MCF 10A (cell line): ENCODE measurements around the gene LETM1. TPM values are rescaled to one million over a fixed set of nuclear protein-coding genes. Genes with fewer than 3 reads are reported as not detected.

Experiments used
- BruUV-seq: library from RNA; stranded (reverse); fragments of 400-500 nt; replicated peaks from 2 replicates; lab custom pipeline; 2021; lab: Mats Ljungman, UMichigan
- CTCF ChIA-PET: fragments of 300-600 bp; sonication (Branson Sonifier 250); formaldehyde crosslinking; extraction: SDS; loops from one replicate; lab custom pipeline; 2021; ENCODE audit warnings: antibody characterized with exemption, inconsistent platforms; lab: Yijun Ruan, JAX
- POLR2A ChIA-PET: fragments of 300-600, 350-650 bp; sonication (Branson Sonifier 250); formaldehyde crosslinking; extraction: SDS; loops from one replicate; lab custom pipeline; 2020; ENCODE audit warnings: antibody characterized with exemption, inconsistent platforms; lab: Yijun Ruan, JAX
- DNase-seq: peaks from one replicate; pipeline ENCODE4 v3.0.0-alpha.2; 2018; ENCODE audit not compliant: unreplicated experiment
- H3K27ac Mint-ChIP-seq: one replicate; pipeline ENCODE4 v1.8.0; 2022; ENCODE audit warnings: mild to moderate bottlenecking, low read depth, mixed read lengths; ENCODE audit not compliant: unreplicated experiment
- H3K27me3 Mint-ChIP-seq: one replicate; pipeline ENCODE4 v1.8.0; 2022; ENCODE audit warnings: mixed read lengths; ENCODE audit not compliant: insufficient read depth, unreplicated experiment
- H3K36me3 Mint-ChIP-seq: one replicate; pipeline ENCODE4 v1.8.0; 2022; ENCODE audit warnings: mild to moderate bottlenecking, moderate library complexity, mixed read lengths; ENCODE audit not compliant: insufficient read depth, unreplicated experiment
- H3K4me1 Mint-ChIP-seq: one replicate; pipeline ENCODE4 v1.8.0; 2022; ENCODE audit warnings: mixed read lengths; ENCODE audit not compliant: insufficient read depth, unreplicated experiment
- H3K4me3 Mint-ChIP-seq: one replicate; pipeline ENCODE4 v1.8.0; 2022; ENCODE audit warnings: mild to moderate bottlenecking, moderate library complexity, mixed read lengths; ENCODE audit not compliant: unreplicated experiment
- H3K9me3 Mint-ChIP-seq: one replicate; pipeline ENCODE4 v1.8.0; 2022; ENCODE audit warnings: mixed read lengths; ENCODE audit not compliant: unreplicated experiment
- intact Hi-C: fragments of 100-400 bp; cut with micrococcal nuclease; formaldehyde crosslinking; loops from 2 replicates; pipeline ENCODE4 v1.14.1; 2022
- total RNA-seq: library from RNA; stranded (reverse); gene quantifications from 2 replicates; pipeline ENCODE4 v1.2.3, GENCODE V29; 2022
- TF ChIP-seq, protein P1 (sequence below): fragments of 200-600 bp; IDR thresholded peaks from one replicate; pipeline ENCODE4 v1.8.0; 2022; ENCODE audit warnings: antibody characterized with exemption, mild to moderate bottlenecking; ENCODE audit not compliant: unreplicated experiment

LETM1 gene
- total RNA-seq, 1 experiment from 2014 or later = 85.0 TPM

DNA sequence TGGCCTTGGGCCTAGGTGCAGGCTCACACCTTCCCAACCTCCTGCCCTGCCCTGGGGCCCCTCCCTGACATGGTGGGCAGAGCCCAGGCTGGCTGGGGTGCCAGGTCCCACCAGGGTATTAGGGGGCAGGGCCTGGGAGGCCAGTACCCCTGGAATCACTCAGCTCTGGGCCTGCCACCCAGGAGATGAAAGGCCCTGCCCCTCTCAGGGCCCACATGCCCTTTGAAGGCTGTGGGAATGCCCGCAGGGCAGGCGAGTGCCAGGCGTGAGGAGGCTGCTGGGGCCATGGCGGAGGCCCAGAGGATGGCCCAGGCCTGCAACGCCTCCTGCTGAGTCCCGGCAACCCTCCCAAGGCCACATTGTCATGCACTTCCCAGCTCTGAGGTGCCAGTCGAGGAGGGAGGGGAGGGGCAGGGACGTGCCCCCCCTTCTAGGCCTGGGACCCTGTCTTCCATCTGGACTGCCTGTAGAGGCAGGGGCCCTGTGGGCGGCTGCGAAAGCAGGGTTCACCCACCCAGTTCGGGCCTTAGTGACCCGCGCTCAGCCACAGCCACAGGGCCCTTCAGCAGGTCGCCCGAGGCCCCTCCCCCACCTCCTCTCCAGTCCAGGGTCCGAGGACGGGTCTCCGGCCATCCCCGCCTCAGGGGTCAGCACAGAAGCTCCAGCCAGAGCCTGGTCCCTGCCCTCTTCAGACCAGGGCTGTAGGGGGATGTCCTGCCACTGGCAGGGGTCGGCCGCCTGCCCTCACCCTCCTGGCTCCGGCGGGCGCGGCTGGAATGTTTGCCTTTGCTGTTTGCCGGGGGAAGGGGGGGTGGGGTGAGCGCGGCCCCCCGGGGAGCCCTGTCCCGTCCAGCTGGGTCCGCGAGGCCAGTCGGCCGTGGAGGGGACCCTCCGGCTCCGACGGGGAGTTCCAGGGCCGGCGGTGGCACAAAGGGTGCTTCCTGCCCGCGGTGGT is 89.6 kb downstream of the LETM1 start:
- Mint-ChIP-seq H3K36me3 (no peaks in the 10 kb centered on the region), H3K27ac (no peak overlapping the region), H3K4me3 (no peak overlapping the region), H3K27me3 (no peaks in the 10 kb centered on the region), H3K9me3 (no peaks in the 10 kb centered on the region), H3K4me1 (peaks cover 7% of the 10 kb centered on the region)
- DNase-seq = no peak
- ChIA-PET POLR2A (no interaction called here), CTCF (interaction anchor here (0.5 to 0.8 kb wide), 3 partner anchors 25 to 133 kb away, joined by 3 to 5 read pairs (median 3); no protein-coding TSS in a partner anchor)
- TF ChIP-seq, protein P1, sequence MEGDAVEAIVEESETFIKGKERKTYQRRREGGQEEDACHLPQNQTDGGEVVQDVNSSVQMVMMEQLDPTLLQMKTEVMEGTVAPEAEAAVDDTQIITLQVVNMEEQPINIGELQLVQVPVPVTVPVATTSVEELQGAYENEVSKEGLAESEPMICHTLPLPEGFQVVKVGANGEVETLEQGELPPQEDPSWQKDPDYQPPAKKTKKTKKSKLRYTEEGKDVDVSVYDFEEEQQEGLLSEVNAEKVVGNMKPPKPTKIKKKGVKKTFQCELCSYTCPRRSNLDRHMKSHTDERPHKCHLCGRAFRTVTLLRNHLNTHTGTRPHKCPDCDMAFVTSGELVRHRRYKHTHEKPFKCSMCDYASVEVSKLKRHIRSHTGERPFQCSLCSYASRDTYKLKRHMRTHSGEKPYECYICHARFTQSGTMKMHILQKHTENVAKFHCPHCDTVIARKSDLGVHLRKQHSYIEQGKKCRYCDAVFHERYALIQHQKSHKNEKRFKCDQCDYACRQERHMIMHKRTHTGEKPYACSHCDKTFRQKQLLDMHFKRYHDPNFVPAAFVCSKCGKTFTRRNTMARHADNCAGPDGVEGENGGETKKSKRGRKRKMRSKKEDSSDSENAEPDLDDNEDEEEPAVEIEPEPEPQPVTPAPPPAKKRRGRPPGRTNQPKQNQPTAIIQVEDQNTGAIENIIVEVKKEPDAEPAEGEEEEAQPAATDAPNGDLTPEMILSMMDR = no peak
- BruUV-seq = no TSS peak
- intact Hi-C loops = no loop called here

GRCh38 chr4:1765409-1766072 is 90.4 kb downstream of the LETM1 start:
- ChIA-PET POLR2A (interaction anchor here (0.5 kb wide), 1 partner anchor 8 kb away, joined by 3 read pairs; no protein-coding TSS in a partner anchor), CTCF (interaction anchor here (0.5 to 0.6 kb wide), 2 partner anchors 46 to 134 kb away, joined by 3 read pairs; no protein-coding TSS in a partner anchor)
- no peak for DNase-seq
- Mint-ChIP-seq H3K4me3 (no peak overlapping the region), H3K36me3 (no peaks in the 10 kb centered on the region), H3K27ac (no peak overlapping the region), H3K9me3 (no peaks in the 10 kb centered on the region), H3K27me3 (no peaks in the 10 kb centered on the region), H3K4me1 (peaks cover 7% of the 10 kb centered on the region)
- no TSS peak for BruUV-seq
- TF ChIP-seq, protein P1 = no peak
- intact Hi-C loops = no loop called here

DNA sequence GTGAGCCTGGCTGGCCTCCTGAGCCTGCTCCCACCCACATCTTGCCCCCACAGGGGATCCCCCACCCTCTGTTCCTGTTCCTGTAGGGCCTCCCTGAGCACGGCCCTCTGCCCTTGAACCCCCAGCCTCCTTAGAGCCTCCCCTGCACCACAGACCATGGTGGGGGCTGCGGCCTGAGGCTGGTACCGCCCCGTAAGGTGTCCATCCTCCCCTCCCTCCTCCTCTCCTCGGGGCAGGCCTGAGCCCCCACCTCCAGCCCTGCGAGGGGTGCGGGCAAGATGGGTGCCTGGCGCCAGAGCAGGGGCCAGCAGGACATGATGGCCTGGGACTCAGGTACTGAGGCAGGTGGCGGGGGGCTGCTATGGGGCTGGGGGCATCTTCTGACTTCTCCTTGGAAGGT is 91.3 kb downstream of the LETM1 start:
- H3K9me3 Mint-ChIP-seq = no peaks in the 10 kb centered on the region
- TF ChIP-seq, protein P1 = no peak
- ChIA-PET CTCF (no interaction called here), POLR2A (interaction anchor here (0.5 to 0.9 kb wide), 2 partner anchors 9 to 52 kb away, joined by 3 read pairs; partner anchors contain the start of gene SLBP)
- BruUV-seq = no TSS peak
- no peaks in the 10 kb centered on the region for H3K27me3 Mint-ChIP-seq
- DNase-seq = no peak
- no peak overlapping the region for H3K27ac Mint-ChIP-seq
- H3K36me3 Mint-ChIP-seq = no peaks in the 10 kb centered on the region
- H3K4me3 Mint-ChIP-seq = no peak overlapping the region
- intact Hi-C loops = no loop called here
- H3K4me1 Mint-ChIP-seq = peaks cover 7% of the 10 kb centered on the region

- Mint-ChIP-seq H3K36me3 (no peaks in the 10 kb centered on the region), H3K27me3 (no peaks in the 10 kb centered on the region), H3K9me3 (no peaks in the 10 kb centered on the region), H3K27ac (no peak overlapping the region), H3K4me1 (peaks cover 7% of the 10 kb centered on the region), H3K4me3 (no peak overlapping the region)
- DNase-seq = no peak
- TF ChIP-seq, protein P1 = no peak
- ChIA-PET CTCF (no interaction called here), POLR2A (no interaction called here)
- intact Hi-C loops = no loop called here
- BruUV-seq = no TSS peak
These were observed 92.3 kb downstream of the LETM1 start for GRCh38 chr4:1763550-1764080.
